ENCODE data around the gene DHX36.

DHX36 gene, protein sequence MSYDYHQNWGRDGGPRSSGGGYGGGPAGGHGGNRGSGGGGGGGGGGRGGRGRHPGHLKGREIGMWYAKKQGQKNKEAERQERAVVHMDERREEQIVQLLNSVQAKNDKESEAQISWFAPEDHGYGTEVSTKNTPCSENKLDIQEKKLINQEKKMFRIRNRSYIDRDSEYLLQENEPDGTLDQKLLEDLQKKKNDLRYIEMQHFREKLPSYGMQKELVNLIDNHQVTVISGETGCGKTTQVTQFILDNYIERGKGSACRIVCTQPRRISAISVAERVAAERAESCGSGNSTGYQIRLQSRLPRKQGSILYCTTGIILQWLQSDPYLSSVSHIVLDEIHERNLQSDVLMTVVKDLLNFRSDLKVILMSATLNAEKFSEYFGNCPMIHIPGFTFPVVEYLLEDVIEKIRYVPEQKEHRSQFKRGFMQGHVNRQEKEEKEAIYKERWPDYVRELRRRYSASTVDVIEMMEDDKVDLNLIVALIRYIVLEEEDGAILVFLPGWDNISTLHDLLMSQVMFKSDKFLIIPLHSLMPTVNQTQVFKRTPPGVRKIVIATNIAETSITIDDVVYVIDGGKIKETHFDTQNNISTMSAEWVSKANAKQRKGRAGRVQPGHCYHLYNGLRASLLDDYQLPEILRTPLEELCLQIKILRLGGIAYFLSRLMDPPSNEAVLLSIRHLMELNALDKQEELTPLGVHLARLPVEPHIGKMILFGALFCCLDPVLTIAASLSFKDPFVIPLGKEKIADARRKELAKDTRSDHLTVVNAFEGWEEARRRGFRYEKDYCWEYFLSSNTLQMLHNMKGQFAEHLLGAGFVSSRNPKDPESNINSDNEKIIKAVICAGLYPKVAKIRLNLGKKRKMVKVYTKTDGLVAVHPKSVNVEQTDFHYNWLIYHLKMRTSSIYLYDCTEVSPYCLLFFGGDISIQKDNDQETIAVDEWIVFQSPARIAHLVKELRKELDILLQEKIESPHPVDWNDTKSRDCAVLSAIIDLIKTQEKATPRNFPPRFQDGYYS

DNA sequence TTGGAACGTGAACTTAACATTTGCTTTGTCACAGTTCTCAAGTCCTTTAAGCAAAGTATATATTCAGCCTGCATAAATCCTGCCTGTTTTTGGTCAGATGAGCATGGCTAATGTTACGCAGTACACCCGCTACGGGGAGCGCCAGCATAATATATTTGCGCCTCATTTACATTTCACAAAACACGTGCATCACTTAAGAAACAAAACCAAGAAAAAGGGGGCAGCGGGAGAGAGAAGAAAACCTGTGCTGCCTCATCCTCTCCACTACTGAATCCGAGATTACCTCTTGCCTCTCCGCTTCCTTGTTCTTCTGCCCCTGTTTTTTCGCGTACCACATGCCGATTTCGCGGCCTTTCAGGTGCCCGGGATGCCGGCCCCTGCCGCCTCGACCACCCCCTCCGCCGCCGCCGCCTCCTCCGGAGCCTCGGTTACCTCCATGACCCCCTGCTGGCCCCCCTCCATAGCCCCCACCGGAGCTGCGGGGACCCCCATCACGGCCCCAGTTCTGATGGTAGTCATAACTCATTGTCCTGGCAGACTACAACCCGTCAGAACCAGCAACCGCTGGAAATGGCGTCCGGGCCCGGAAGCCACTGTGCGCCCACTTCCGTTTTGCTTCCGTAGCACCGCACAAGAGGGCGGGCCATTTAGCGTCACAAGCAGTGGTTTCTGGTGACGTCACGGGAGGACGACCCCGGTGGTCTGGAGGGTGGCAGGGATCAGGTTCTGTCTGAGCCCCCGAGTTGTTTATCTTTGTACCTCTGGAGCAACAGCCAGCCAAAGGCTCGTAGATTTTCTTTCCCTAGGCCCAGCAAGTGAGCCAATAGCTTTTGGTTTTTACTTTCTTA is at the start of gene DHX36:
Gene DHX36 (minus strand): TSS at position 597 of the 848 bp plus-strand sequence. CDS start 71 bp downstream, at position 526.
- TF ChIP-seq, protein P1, sequence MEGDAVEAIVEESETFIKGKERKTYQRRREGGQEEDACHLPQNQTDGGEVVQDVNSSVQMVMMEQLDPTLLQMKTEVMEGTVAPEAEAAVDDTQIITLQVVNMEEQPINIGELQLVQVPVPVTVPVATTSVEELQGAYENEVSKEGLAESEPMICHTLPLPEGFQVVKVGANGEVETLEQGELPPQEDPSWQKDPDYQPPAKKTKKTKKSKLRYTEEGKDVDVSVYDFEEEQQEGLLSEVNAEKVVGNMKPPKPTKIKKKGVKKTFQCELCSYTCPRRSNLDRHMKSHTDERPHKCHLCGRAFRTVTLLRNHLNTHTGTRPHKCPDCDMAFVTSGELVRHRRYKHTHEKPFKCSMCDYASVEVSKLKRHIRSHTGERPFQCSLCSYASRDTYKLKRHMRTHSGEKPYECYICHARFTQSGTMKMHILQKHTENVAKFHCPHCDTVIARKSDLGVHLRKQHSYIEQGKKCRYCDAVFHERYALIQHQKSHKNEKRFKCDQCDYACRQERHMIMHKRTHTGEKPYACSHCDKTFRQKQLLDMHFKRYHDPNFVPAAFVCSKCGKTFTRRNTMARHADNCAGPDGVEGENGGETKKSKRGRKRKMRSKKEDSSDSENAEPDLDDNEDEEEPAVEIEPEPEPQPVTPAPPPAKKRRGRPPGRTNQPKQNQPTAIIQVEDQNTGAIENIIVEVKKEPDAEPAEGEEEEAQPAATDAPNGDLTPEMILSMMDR (IDR thresholded peaks at IDR 0.05; ENCODE audit: extremely low read depth, insufficient read depth, missing control alignments), result peak; percentile 17
- in situ Hi-C loops (cut with MboI; ENCODE audit: low pct_unique_long_range_greater_than_20kb, low sequenced_read_pairs, unreplicated experiment), result no loop called here
- peak; percentile 85 for DNase-seq (ENCODE audit: low spot score)

DNA sequence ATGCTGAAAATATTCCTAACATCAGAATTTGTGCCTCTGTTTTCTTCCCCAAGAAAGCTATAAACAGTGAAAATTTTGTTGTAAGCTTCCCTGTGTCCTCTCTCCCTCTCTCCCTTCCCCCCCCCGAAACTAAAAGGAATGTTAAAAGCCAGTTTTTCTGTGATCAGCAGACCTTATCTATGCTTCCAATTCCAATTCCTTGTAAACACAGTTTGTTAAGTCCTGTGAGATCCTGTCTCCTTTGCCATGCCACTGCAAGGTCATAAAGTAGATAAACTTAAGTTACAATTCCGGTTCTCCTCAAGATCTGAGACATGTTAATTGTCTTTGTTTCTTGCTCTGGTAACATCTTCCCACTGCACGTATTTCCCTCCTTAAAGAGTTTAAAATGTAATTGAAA is 42.9 kb upstream of the DHX36 start:
- TF ChIP-seq, protein P1 (IDR thresholded peaks at IDR 0.05; ENCODE audit: extremely low read depth, insufficient read depth, missing control alignments), result no peak
- DNase-seq (ENCODE audit: low spot score), result no peak
- in situ Hi-C loops (cut with MboI; ENCODE audit: low pct_unique_long_range_greater_than_20kb, low sequenced_read_pairs, unreplicated experiment), result no loop called here

DNA sequence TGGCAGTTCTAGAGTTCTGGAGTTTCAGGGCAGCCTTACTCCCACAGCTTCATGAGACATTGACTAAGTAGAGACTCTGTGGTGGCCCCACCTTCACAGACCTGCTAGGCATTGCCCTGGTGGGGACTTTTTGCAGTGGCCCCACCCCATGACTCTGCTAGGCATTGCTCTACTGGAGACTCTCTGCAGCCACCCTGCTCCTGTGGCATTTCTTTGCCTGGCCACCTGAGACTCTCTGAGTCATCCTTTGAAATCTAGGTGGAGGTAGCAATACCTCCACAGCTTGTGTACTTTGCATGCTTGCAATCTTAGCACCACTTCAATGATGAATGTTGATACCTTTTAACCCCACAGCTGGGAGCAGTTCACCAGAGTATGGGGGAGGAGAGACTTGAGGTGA is 40.6 kb upstream of the DHX36 start:
- TF ChIP-seq, protein P1 (IDR thresholded peaks at IDR 0.05; ENCODE audit: extremely low read depth, insufficient read depth, missing control alignments), result no peak
- in situ Hi-C loops (cut with MboI; ENCODE audit: low pct_unique_long_range_greater_than_20kb, low sequenced_read_pairs, unreplicated experiment), result no loop called here
- no peak for DNase-seq (ENCODE audit: low spot score)

DNA sequence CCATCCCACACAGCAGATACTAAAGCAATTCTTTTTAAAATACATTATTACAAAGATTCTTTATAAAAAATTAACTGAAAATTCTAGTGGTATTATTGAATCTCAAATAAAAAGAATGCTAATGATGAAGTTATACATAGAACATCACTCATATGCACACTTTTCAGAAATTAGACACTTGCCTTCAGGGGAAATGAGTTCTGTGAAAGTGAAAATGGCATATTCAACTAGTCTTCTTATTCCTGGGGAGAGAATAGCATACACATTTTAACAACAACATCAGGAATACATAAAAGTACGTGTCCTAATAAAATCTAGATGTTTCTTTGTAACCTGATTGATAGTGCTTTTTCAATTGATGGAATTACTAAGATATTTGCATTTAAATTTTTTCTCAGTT is 36.8 kb upstream of the DHX36 start:
- in situ Hi-C loops (cut with MboI; ENCODE audit: low pct_unique_long_range_greater_than_20kb, low sequenced_read_pairs, unreplicated experiment), result no loop called here
- DNase-seq (ENCODE audit: low spot score), result no peak
- TF ChIP-seq, protein P1 (IDR thresholded peaks at IDR 0.05; ENCODE audit: extremely low read depth, insufficient read depth, missing control alignments), result no peak

DNA sequence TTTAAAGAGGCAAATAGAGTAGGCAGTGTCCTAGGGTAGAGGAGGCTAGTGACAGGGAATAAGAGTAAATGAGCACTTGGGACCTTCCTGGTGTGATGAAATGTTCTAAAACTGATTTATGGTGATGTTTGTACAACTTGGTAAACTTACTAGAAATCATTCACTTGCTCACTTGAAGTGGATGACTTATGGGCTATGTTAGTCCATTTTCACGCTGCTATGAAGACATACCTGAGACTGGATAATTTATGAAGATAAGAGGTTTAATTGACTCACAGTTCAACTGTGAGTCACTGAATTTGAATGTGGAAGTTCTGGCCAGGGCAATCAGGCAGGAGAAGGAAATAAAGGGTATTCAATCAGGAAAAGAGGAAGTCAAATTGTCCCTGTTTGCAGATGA is 31.7 kb upstream of the DHX36 start:
- DNase-seq (ENCODE audit: low spot score), result no peak
- TF ChIP-seq, protein P1 (IDR thresholded peaks at IDR 0.05; ENCODE audit: extremely low read depth, insufficient read depth, missing control alignments), result no peak
- in situ Hi-C loops (cut with MboI; ENCODE audit: low pct_unique_long_range_greater_than_20kb, low sequenced_read_pairs, unreplicated experiment), result no loop called here
